NCI-H526 (cell line): ENCODE measurements around the gene AGBL5.

Experiments
- DNase-seq, 2 experiments: peaks; one replicate each; lab custom pipeline; 2025; lab: John Stamatoyannopoulos, UW

The AGBL5 gene, protein sequence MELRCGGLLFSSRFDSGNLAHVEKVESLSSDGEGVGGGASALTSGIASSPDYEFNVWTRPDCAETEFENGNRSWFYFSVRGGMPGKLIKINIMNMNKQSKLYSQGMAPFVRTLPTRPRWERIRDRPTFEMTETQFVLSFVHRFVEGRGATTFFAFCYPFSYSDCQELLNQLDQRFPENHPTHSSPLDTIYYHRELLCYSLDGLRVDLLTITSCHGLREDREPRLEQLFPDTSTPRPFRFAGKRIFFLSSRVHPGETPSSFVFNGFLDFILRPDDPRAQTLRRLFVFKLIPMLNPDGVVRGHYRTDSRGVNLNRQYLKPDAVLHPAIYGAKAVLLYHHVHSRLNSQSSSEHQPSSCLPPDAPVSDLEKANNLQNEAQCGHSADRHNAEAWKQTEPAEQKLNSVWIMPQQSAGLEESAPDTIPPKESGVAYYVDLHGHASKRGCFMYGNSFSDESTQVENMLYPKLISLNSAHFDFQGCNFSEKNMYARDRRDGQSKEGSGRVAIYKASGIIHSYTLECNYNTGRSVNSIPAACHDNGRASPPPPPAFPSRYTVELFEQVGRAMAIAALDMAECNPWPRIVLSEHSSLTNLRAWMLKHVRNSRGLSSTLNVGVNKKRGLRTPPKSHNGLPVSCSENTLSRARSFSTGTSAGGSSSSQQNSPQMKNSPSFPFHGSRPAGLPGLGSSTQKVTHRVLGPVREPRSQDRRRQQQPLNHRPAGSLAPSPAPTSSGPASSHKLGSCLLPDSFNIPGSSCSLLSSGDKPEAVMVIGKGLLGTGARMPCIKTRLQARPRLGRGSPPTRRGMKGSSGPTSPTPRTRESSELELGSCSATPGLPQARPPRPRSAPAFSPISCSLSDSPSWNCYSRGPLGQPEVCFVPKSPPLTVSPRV

DNA sequence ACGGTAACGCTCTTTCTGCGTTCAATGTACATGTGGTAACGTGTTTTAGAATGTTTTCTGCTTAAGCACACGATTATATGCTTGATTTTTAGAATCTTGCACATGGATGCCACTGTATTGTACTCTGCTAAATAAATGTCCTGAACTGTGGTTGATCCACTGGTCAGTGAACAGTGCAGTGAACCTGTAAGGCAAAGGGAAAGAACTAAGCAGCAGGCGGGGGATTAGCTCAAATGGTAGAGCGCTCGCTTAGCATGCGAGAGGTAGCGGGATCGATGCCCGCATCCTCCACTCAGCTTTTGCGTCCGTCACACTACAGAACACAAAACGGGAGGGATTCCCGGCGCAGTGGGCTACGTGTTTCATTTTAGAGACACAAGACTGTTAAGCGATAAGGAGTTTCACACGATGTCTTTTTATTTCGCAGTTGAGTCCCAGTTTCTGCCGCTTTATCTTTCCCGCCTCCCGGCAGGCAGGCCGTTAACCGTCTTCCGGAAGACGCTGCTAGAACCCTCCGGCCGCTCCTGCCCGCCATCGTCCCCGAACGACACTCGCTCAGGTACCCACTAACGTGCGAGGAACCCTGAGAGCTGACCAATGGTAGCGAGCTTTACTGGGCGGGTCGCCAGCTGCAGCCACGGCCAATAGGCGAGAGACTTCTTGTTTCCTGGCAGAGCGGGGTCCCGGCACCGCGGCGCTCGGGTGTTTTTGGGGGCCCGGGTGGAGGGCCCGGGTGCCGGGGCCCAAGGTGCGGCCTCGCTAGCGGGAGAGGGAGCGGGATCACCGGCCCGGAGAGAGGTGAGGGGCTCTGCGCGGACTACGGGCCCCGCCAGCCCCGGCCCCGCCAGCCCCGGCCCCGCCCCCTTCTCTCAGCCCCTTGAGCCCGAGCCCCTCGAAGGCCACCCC lies at the start of gene AGBL5:
TSS of gene AGBL5 (plus strand) at position 673 of the 906 bp plus-strand sequence. CDS start 1,291 bp downstream, outside the sequence.
- DNase-seq: peak; percentile 89 to 94

DNA sequence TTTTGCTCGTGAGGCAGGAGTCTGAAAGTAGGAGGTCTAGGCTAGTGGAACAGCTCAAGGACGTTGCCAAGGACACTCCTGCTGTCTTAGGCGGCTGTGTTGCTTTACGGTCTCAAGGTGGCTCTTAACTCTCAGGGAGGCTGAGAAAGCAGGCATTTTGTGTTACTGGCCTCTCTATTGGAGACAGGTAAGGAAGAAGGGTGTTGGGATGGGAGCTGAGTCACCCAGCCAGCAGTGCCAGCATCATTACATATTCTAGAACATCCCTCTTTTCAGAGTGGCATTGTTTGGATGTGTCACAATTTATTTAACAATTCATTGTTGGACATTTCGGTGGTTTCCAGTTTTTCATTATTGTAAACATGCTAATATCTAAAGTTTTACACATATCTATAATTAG lies 49.5 kb upstream of the AGBL5 start:
- DNase-seq: no peak

DNA sequence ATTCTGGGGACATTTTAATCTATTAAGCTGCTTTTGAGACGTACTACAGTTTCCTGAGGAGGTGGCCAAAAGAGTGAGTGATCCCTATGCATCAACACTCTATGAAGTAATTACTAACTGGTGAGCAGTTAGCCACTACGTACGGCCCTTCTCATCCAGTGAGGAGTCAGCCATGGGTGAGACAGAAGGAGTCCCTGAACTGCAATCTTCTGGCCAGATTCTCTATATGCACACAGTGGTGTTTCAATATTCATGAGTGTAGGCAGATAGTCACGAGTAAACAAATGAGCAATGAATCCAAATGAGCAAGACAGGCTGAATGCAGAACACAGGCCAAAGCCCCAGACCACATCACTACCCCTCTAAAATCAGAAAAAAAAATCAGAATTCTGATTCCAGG lies 48.5 kb upstream of the AGBL5 start:
- DNase-seq: peak; percentile 41 to 72

DNA sequence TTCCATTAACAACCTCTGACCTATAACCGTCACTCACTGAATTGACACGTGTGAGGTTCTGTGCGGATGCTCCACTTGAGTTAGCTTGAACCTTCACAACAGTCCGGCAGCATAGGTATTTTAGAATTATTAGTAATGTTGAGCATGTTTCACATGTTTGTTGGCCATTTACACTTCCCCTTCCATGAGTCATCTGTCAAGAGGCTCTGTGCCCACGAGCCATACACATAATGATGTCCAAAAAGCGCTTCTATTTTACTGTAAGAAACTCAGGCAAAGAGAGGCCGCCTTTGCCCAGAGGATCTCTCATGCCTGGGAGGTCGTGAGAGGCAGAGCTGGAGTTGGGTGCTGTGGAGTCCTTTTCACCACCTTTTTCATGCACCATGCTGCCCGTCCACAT lies 47.6 kb upstream of the AGBL5 start:
- no peak for DNase-seq

DNA sequence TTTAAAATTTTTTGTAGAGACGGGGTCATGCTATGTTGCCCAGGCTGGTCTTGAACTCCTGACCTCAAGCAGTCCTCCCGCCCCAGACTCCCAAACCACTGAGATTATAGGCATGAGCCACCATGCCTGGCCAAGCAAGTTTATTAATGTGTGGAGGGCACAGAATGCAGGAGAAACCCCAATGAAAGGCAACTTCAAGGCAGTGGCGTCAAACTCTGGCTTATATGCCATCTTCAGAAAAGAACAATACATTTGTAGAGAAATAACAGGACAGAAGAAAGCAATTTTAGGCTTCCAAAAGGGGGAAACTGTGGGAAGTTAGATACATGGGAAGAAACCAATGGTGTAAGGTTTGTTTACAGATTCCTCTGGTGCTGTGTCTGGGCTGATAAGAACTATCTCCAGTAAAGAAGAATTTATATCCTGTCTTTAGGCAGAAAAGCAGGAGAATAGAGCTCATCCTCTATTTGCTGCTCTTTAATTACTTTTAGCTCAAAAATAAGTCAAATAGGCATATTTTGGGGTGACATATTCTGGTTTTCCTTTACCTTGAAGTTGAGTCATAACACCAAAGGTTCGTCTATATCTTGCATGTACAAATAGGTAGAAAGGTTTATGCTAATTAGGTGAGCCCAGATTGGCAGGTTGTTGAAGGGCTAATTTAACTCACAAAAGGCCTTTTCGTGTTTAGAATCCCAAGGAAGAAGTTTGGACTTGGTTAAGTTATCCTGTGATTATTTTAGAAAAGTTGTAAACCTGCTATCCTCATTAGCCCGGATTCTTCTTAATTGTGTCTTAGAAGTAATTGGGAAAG lies 44.7 kb upstream of the AGBL5 start:
- no peak for DNase-seq

DNA sequence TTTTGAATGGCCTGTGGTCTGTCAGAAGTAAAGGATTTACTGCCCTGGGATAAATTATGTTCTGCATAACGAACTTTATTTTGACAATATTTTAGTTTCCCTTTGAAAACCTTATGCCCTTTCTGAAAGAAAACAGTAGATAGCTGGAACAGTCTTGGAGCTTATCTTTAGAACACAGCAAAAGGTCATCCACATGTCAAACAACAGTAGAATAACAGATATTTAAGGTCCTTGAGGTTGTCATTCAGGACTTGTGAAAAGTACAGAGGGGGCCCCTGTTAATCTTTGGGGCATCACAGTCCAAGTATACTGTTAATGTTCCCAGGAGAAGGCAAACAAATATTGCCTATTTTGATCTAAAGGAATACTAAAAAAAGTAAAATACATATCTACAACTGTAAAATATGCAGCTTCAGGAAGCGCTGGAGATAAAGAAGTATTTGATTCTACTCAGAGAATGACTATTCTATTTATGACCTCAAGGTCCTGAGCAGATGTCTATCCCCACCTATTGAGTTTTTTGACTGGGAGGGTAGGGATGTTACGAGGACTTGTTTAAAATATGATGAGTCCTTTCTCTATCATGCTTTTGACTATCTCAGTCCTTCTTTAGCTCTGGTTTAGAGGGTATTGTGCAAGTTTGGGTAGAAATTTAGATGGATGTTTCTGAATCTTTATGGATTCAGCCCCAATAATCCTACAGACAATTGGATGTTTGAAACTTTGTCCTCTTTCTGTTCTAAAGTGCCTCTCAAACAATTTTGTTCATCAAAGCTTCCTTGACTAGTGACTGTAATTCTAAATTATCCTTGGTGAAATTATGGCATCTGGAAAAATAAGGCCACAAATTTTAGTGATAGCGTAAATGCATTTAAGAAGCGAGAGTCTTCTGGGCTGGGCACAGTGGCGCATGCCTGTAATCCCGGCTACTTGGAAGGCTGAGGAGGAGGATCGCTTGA lies 43.8 kb upstream of the AGBL5 start:
- no peak for DNase-seq

DNA sequence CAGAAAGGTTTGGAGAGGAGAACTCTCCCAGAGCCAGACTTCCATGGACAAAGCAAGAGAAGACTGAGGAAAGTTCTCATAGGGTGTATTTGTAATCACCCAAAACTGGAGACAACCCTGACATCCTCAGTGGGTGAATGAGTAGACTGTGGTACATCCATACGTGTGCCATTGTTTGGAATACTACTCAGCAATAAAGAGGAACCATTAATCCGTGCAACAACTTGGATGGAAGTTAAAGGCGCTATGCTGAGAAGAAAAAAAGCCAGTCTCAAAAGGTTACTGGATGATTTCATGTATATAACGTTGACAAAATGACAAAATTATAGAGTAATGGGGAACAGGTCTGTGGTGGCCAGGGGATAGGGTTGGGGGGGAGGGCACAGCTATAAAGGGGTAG lies 42.8 kb upstream of the AGBL5 start:
- no peak for DNase-seq

DNA sequence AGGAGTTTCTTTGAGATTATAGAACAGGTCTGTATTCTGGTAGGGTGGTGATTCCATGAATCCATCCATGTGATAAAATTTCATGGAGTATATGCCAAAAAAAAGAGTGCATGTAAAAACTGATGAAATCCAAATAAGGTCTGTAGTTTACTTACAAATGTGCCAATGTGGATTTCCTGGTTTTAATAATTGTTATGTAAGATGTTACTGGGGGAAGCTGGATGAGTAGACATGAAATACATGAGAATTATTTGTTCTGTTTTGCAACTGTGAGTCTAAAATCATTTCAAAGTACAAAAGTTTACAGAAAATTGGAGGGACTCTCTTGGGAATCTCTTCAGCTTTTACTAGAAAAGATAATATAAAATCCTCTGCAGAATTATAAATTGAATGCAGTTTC lies 42.4 kb upstream of the AGBL5 start:
- no peak for DNase-seq

DNA sequence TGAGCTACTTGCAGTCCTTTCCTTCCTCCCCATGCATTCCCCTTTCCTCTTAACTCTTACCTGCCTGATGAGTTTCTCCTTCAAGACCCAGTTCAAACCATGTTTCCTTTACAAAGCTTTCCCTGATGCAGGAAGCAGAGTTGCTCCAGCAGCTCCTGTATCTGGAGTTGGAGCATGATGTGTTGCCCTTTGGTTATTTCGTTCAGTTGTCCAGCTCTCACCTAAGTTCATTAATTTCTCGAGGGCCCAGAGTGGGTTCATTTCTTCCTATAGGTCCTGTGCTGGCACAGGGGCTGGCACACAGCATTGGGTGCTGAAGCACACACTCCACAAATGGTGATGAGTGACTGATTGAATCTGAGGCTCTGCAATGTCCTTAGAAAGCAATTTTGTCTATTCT lies 41.8 kb upstream of the AGBL5 start:
- DNase-seq: no peak

DNA sequence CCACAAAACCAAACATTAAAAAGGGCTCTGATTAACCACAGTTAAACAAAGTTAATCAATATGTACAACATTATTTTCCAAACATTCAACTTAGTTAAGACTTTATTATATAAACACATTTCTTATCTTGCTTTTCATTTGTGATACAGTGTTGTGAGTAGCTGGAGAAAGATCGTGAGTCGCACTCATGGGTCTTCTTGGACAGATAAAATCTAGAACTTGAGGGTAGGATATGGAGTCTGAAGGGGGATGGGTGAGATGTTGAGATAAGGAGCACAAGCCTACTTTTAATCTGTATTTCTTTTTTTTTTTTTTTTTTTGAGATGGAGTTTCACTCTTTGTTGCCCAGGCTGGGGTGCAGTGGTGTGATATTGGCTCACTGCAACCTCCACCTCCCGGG lies 41.3 kb upstream of the AGBL5 start:
- DNase-seq: no peak

DNA sequence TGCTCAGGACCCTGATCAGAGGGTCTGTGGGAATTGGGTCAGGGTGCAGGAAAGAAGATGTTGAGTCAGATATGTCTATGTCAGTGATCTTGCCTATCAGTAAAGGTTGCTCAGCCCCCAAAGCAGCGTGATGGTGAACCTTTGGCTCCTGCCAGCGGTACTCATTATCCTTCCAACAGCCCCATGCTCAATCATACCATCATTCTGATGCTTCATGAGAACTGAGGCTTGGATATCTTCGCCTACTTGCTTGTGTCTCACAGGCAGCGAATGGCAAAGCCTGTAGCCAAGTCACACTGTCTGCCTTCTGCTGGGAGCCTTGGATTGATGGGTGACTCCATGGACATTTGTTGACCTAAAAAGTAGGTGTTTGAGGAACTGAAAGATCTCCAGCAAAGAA lies 37.7 kb upstream of the AGBL5 start:
- DNase-seq: no peak

DNA sequence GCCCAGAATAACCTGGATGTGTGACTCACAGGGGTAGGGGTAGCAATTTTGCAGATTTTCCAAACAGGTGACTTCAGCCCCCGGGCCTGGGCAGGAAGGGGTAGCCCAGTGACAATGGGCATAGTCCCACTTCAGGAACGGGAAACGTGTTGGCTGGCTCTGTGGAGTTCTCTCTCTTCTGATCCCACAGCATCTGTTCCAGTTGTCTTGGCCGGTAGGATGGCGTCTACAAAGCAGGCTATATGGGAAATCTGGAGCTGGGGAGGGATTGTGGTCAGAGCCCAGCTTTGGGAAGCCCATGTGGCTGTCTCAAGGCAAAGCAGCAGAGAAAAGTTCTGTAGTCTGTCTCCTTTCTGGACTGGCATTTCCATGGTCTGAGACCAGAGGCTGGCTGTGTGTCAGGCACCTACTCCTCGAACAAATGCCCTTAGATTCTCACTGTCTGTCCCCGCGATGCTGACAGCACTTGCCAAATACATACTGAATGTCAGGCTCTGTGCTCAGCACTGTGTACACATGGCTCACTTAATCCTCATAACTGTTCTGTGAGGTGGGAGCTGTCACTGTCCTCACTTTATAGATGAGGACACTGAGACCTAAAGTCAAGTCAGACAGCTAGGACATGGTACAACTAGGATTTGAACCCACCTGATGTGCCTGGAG lies 36.6 kb upstream of the AGBL5 start:
- no peak for DNase-seq

DNA sequence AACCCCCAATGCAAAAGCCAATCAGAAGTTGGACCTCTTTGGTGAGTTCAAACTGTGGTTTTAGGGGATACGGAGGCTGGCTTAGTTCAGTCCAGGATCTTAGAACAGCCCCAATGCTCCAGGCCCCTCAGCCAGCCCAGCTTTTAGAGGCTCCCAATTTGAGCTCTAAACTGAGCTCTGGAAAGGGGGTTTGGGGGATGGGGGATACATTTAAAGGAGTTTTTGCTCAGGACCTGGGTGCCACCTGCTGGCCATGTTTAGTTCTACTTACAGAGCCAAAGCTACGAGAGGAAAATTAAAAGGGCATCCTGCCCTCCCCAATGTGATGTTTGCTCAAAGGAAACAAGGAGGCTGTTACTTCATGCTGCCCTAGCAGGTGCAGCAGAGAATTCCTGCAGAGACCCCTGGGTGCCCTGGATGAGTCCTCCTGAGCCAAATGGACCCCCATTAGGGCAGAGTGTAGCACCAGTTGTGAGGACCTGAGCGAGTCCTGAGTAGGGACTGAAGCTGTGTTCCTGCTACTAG lies 34.6 kb upstream of the AGBL5 start:
- peak in 1 of 2 experiments; percentile 79 for DNase-seq

DNA sequence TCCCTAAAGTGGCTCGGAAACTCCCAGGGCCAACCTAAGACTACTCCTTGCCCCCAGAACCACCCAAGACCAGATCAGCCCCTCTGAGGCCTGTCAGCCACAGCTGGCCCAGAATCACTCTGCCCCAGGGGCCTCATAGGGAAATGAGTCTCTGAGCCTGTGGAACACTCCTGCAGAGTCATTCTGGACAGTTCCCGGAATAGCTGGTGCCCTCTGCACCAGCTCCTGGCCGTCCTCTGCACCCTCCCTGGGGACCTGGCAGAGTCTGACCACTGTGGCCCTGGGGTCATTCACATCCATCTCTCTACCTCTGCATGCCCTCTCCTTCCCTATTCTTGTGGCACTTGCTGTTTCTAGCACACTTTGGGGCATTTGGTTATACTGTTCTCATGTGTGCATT lies 33.3 kb upstream of the AGBL5 start:
- DNase-seq: peak in 1 of 2 experiments; percentile 35

DNA sequence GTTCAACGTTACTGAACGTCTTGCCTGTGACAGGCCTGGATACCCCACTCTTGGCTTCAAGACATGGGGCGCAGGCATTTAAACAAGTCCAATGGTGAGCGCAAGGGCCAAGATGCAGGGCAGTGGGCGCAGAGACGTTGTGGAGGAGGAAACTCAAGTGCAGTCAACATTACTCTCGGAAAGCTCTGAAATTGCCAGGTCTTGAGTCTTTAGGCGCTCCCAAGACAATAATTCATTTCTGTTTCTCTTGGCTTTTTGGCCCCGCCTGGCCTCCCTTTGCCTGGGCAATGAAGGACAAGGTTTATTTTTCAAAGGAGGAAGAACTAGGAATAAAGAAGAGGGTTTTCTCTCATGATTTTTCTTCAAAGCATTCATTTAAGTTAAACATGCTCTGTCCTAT lies 32.0 kb upstream of the AGBL5 start:
- DNase-seq: no peak

DNA sequence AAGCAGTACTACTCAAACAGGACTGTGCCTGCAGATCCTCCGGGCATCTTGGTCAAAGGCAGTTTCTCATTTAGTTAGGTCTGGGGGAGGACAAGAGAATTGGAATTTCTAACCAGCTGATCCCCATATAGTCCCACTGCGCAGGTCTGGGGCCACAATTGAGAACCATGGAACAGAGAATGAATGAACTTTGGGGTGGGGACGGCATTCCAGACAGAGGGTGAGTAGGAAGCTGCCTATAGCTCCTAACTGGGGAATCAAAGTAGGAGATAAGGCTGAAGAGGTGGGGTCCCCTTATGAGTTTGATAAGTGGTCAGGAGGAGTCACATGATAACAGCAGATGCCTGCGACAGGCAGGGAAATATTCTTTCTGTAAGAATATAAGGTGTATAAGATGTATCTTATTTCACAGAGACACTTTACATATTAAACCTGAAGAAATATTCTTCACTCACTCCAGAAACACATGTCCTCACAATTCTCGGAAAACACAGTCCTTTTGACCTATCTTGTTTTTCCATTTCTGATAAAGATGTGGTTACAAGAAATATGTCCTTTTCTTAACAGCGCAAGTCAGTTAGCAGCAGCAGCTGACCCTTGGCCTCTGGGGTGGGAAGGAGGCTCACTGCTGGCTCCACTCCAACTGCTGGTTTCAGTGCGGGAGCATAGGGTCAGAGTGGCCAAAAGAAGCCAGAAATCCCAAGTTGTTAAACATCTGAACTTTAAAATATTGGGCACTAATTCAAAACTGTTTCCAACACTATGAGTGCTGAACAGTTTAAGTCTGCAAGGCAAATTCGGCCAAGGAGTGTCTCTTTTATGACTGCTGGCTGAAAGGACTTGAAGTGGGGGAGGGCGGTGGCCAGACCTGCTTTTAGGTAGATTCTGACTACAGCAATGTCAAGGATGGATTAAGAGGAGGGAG lies 31.3 kb upstream of the AGBL5 start:
- DNase-seq: no peak

DNA sequence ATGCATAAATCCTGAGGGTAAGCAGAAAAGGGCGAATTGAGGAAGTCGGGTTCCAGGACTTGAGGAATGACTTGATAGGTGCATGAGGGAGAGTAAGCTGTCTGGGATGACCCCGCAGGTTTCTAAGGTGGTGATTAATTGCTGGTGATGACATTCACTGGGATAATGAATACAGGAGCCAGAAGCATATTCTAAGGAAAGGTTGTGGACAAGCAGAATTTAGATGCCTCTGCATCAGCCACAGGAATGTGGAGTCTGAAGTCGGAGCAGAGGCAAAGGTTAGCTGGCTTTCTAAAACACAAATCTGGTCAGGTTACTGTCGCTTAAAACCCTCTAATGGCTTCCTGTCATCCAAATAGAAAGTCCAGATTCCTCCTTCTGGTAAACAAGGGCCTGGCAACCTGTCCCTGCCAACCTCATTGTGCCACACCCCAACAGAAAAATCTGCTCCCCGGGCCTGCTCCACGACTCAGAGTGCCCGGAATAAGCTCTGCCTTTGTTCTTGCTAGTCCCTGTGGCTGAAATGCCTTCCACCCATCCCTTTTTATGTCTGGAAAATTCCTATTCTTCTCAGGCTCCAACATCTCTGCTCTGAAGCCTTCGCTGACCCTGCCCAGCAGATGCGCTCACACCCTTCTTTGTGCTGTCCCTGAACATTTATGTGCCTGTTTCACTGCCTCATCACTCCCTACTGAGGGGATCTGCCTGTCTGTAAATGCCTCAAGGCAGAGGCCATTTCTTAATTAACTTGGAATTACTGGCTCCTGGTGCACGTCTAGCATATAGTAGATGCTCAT lies 30.0 kb upstream of the AGBL5 start:
- no peak for DNase-seq
